ENCODE measurements around the gene SLC6A12. TPM values are rescaled to one million over a fixed set of nuclear protein-coding genes. Genes with fewer than 3 reads are reported as not detected.
"Not testable (repeated sequence)": the region's sequence is repeated elsewhere in the genome, so short reads cannot be mapped to it uniquely, and the experiment has no call there.

Gene SLC6A12
- total RNA-seq, 1 donor: not detected

GRCh38 chr12:189622-189962, 24.4 kb downstream of the SLC6A12 start:
- no peak for DNase-seq (ENCODE audit: insufficient read length, low spot score, missing footprints)
- H2AFZ ChIP-seq (ENCODE audit: low read length): no peak overlapping the region
- H4K20me1 ChIP-seq (ENCODE audit: insufficient read depth, low read length): no peaks in the 10 kb centered on the region
- no peak for TF ChIP-seq CTCF (IDR thresholded peaks at IDR 0.05; ENCODE audit: extremely low read depth, low read depth, low read length)
- H3K27ac ChIP-seq (ENCODE audit: low read depth, low read length): no peak overlapping the region
- peak overlapping the region; percentile 73 for H3K4me2 ChIP-seq (ENCODE audit: insufficient read depth, low read length)
- no peak overlapping the region for H3K4me3 ChIP-seq (ENCODE audit: insufficient read depth, low read length)
- H3K79me2 ChIP-seq (ENCODE audit: insufficient read depth, low read length): no peaks in the 10 kb centered on the region
- H3K4me1 ChIP-seq (ENCODE audit: insufficient read depth, low read length): no peaks in the 10 kb centered on the region
- H3K27me3 ChIP-seq (ENCODE audit: insufficient read depth, low read length): peaks cover 42% of the 10 kb centered on the region
- no peaks in the 10 kb centered on the region for H3K9me3 ChIP-seq (ENCODE audit: low read depth, low read length)
- no peaks in the 10 kb centered on the region for H3K36me3 ChIP-seq (ENCODE audit: insufficient read depth, low read length)

DNA sequence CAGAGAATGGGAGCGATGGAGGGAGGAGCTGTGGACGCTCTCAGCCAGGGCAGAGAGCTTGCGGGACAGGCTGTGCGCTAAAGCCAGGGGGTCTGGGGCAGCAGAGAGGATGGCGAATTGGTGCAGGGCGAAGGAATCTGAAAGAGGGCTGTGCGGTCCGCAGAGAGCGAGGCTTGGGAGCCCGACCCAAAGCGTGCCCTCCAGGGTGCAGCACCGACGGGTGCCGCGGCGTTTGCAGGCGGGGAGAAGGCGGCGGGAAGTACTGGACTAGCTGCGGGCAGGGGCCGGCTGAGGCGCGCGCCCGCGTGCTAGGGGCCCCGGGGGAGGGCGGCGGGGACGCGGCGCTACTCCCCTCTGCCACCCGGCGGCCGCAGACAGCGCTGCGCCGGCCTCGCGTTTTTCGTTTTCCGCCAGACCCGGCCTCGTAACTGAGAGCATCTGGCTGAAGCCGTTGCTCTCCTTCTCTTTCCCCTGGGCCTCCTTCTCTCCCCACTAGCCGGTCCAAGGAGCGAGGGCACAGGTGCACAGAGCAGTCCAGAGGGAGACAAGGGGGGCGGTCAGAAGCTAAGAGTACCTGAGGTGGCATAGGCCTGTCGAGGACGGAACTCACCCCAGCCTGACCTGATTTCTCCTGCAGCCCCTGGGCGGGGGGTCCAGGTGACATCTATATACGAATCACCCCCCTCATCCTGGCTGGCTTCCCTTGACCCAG, 24.9 kb downstream of the SLC6A12 start:
- peak overlapping the region; percentile 66 for H3K4me3 ChIP-seq (ENCODE audit: insufficient read depth, low read length)
- no peaks in the 10 kb centered on the region for H3K79me2 ChIP-seq (ENCODE audit: insufficient read depth, low read length)
- H3K4me2 ChIP-seq (ENCODE audit: insufficient read depth, low read length): peak overlapping the region; percentile 73
- no peak overlapping the region for H3K27ac ChIP-seq (ENCODE audit: low read depth, low read length)
- peaks cover 38% of the 10 kb centered on the region for H3K27me3 ChIP-seq (ENCODE audit: insufficient read depth, low read length)
- peak; percentile 54 for TF ChIP-seq CTCF (IDR thresholded peaks at IDR 0.05; ENCODE audit: extremely low read depth, low read depth, low read length)
- H2AFZ ChIP-seq (ENCODE audit: low read length): peak overlapping the region; percentile 85
- H3K4me1 ChIP-seq (ENCODE audit: insufficient read depth, low read length): no peaks in the 10 kb centered on the region
- no peaks in the 10 kb centered on the region for H4K20me1 ChIP-seq (ENCODE audit: insufficient read depth, low read length)
- H3K9me3 ChIP-seq (ENCODE audit: low read depth, low read length): no peaks in the 10 kb centered on the region
- peak; percentile 98 for DNase-seq (ENCODE audit: insufficient read length, low spot score, missing footprints)
- H3K36me3 ChIP-seq (ENCODE audit: insufficient read depth, low read length): no peaks in the 10 kb centered on the region

GRCh38 chr12:187986-188909, 25.7 kb downstream of the SLC6A12 start:
- not testable (repeated sequence) for H3K79me2 ChIP-seq (ENCODE audit: insufficient read depth, low read length); DNase-seq (ENCODE audit: insufficient read length, low spot score, missing footprints); H4K20me1 ChIP-seq (ENCODE audit: insufficient read depth, low read length); H3K4me1 ChIP-seq (ENCODE audit: insufficient read depth, low read length); H3K9me3 ChIP-seq (ENCODE audit: low read depth, low read length); H3K27ac ChIP-seq (ENCODE audit: low read depth, low read length); H3K36me3 ChIP-seq (ENCODE audit: insufficient read depth, low read length)
- Histone ChIP-seq H3K4me3 (ENCODE audit: insufficient read depth, low read length) (peak overlapping the region; percentile 66), H3K27me3 (ENCODE audit: insufficient read depth, low read length) (peaks cover 30% of the 10 kb centered on the region), H3K4me2 (ENCODE audit: insufficient read depth, low read length) (peak overlapping the region; percentile 73), H2AFZ (ENCODE audit: low read length) (peak overlapping the region; percentile 77)

- H3K9me3 ChIP-seq (ENCODE audit: low read depth, low read length): no peaks in the 10 kb centered on the region
- peaks cover 16% of the 10 kb centered on the region for H3K27me3 ChIP-seq (ENCODE audit: insufficient read depth, low read length)
- peaks cover 12% of the 10 kb centered on the region for H3K4me1 ChIP-seq (ENCODE audit: insufficient read depth, low read length)
- H3K4me2 ChIP-seq (ENCODE audit: insufficient read depth, low read length): no peak overlapping the region
- no peak overlapping the region for H3K27ac ChIP-seq (ENCODE audit: low read depth, low read length)
- no peaks in the 10 kb centered on the region for H3K79me2 ChIP-seq (ENCODE audit: insufficient read depth, low read length)
- no peaks in the 10 kb centered on the region for H3K36me3 ChIP-seq (ENCODE audit: insufficient read depth, low read length)
- no peak overlapping the region for H2AFZ ChIP-seq (ENCODE audit: low read length)
- no peak overlapping the region for H3K4me3 ChIP-seq (ENCODE audit: insufficient read depth, low read length)
- TF ChIP-seq CTCF (IDR thresholded peaks at IDR 0.05; ENCODE audit: extremely low read depth, low read depth, low read length): no peak
- DNase-seq (ENCODE audit: insufficient read length, low spot score, missing footprints): no peak
- no peaks in the 10 kb centered on the region for H4K20me1 ChIP-seq (ENCODE audit: insufficient read depth, low read length)
Measured at GRCh38 chr12:186006-186625, 27.8 kb downstream of the SLC6A12 start.
